ENCODE results near the gene TRHDE. TPM values are rescaled to one million over a fixed set of nuclear protein-coding genes. Genes with fewer than 3 reads are reported as not detected.
"Not testable (repeated sequence)": the region's sequence is repeated elsewhere in the genome, so short reads cannot be mapped to it uniquely, and the experiment has no call there.

The TRHDE gene
- polyA plus RNA-seq, 2 of the 4 experiments (the other 2 are of a cell fraction) = 0.16 to 0.32 TPM

GRCh38 chr12:72658615-72659014, 386.4 kb downstream of the TRHDE start (continued):
- TF ChIP-seq HEYL (CRISPR knock-in tag; IDR thresholded peaks at IDR 0.05) (no peak), MYC (IDR thresholded peaks at IDR 0.05; ENCODE audit: borderline replicate concordance, low read length) (no peak)

- H3K4me1 ChIP-seq; DNase-seq (ENCODE audit: low read depth in 1 of 2, low spot score in 1 of 2); H3K27ac ChIP-seq; H3K4me2 ChIP-seq; ATAC-seq; H3K4me3 ChIP-seq; CTCF ChIA-PET; FAIRE-seq; H3K9me3 ChIP-seq; POLR2A ChIA-PET: not testable (repeated sequence)
- WGBS (ENCODE audit: missing lambda C conversion rate) = 33% methylated on average over 7 of the region's 7 CpGs
These were observed 388.0 kb downstream of the TRHDE start for GRCh38 chr12:72660174-72660573.

- DNase-seq (ENCODE audit: low read depth in 1 of 2, low spot score in 1 of 2) = no peak
- Histone ChIP-seq H3K4me3 (no peak overlapping the region), H3K4me2 (no peak overlapping the region), H3K27ac (no peak overlapping the region), H3K9me3 (no peaks in the 10 kb centered on the region), H3K4me1 (no peaks in the 10 kb centered on the region)
- POLR2A ChIA-PET = no interaction called here
- no peak for ATAC-seq
- FAIRE-seq = no peak
- TF ChIP-seq CBX8 (IDR thresholded peaks at IDR 0.05) (no peak), RFX5 (IDR thresholded peaks at IDR 0.05) (no peak), FOSL2 (IDR thresholded peaks at IDR 0.05) (no peak), FOSL2 (CRISPR knock-in tag; IDR thresholded peaks at IDR 0.05) (no peak)
- CTCF ChIA-PET = no interaction called here
- WGBS (ENCODE audit: missing lambda C conversion rate) = 26% methylated on average over 4 of the region's 4 CpGs
These were observed 401.7 kb downstream of the TRHDE start for GRCh38 chr12:72673853-72674252.

- FAIRE-seq (no peak), ATAC-seq (no peak), DNase-seq (ENCODE audit: low read depth in 1 of 2, low spot score in 1 of 2) (no peak)
- CTCF ChIA-PET = no interaction called here
- POLR2A ChIA-PET = no interaction called here
- no peak overlapping the region for H3K4me3 ChIP-seq
- no peak overlapping the region for H3K27ac ChIP-seq
- no peak overlapping the region for H3K4me2 ChIP-seq
- H3K9me3 ChIP-seq = no peaks in the 10 kb centered on the region
- no peaks in the 10 kb centered on the region for H3K4me1 ChIP-seq
- WGBS (ENCODE audit: missing lambda C conversion rate) = 4% methylated on average over 1 of the region's 1 CpG
- no peak for TF ChIP-seq JUNB (IDR thresholded peaks at IDR 0.05)
- TF ChIP-seq MAZ (IDR thresholded peaks at IDR 0.05; ENCODE audit: borderline replicate concordance, low read depth, low read length) = no peak
- TF ChIP-seq ELK1 (IDR thresholded peaks at IDR 0.05; ENCODE audit: low read depth, low read length) = no peak
- TF ChIP-seq NR3C1 (IDR thresholded peaks at IDR 0.05) = no peak
- TF ChIP-seq EHF (CRISPR knock-in tag; IDR thresholded peaks at IDR 0.05) = no peak
These were observed 404.4 kb downstream of the TRHDE start for GRCh38 chr12:72676556-72676955.

- FAIRE-seq = no peak
- no peak for TF ChIP-seq RFX5 (IDR thresholded peaks at IDR 0.05)
- TF ChIP-seq FOSL2 (IDR thresholded peaks at IDR 0.05) = no peak
- no peak for TF ChIP-seq FOSL2 (CRISPR knock-in tag; IDR thresholded peaks at IDR 0.05)
- TF ChIP-seq RCOR1 (IDR thresholded peaks at IDR 0.05; ENCODE audit: low read depth, low read length) = no peak
- TF ChIP-seq MAFK (IDR thresholded peaks at IDR 0.05; ENCODE audit: partially characterized antibody) = no peak
- TF ChIP-seq ELK1 (IDR thresholded peaks at IDR 0.05; ENCODE audit: low read depth, low read length) = no peak
- no peak for TF ChIP-seq EHMT2 (IDR thresholded peaks at IDR 0.05; ENCODE audit: low read depth)
- no peak for TF ChIP-seq HDAC2 (IDR thresholded peaks at IDR 0.05)
- no peak for TF ChIP-seq HEYL (CRISPR knock-in tag; IDR thresholded peaks at IDR 0.05)
- TF ChIP-seq CHD2 (IDR thresholded peaks at IDR 0.05; ENCODE audit: low read length, partially characterized antibody) = no peak
- TF ChIP-seq KDM5A (IDR thresholded peaks at IDR 0.05) = no peak
- no peak for TF ChIP-seq SREBF2 (IDR thresholded peaks at IDR 0.05)
- no peak for TF ChIP-seq ESRRA (IDR thresholded peaks at IDR 0.05; ENCODE audit: borderline replicate concordance, low read length)
- TF ChIP-seq RNF2 (IDR thresholded peaks at IDR 0.05; ENCODE audit: borderline replicate concordance, low read depth) = no peak
- TF ChIP-seq JUNB (IDR thresholded peaks at IDR 0.05) = no peak
- no peak for TF ChIP-seq MAZ (IDR thresholded peaks at IDR 0.05; ENCODE audit: borderline replicate concordance, low read depth, low read length)
- no peak for TF ChIP-seq ATOH8 (CRISPR knock-in tag; IDR thresholded peaks at IDR 0.05; ENCODE audit: low read depth)
- no peak for TF ChIP-seq RAD21 (conservative IDR thresholded peaks at IDR 0.05 in 1 of 2, IDR thresholded peaks at IDR 0.05 in 1 of 2)
- Histone ChIP-seq H3K4me3 (no peak overlapping the region), H3K27ac (no peak overlapping the region), H3K4me2 (no peak overlapping the region), H3K9me3 (no peaks in the 10 kb centered on the region), H3K4me1 (no peaks in the 10 kb centered on the region)
- ChIA-PET POLR2A (no interaction called here), CTCF (no interaction called here)
- no peak for DNase-seq (ENCODE audit: low read depth in 1 of 2, low spot score in 1 of 2)
- no peak for ATAC-seq
These were observed 405.0 kb downstream of the TRHDE start for GRCh38 chr12:72677139-72677538.

All from A549 (cell line).